Transverse colon (tissue), 4 donors: ENCODE results near the gene TCN1. TPM values are rescaled to one million over a fixed set of nuclear protein-coding genes. Genes with fewer than 3 reads are reported as not detected.

Experiments
- DNase-seq: peaks from one replicate; pipeline ENCODE4 v3.0.0-alpha.2; 2019
- H3K27ac ChIP-seq, 4 donors: fragments of 200-600 bp; sonication (generic); 2 replicates each; pipeline ENCODE4 v1.5.1; 2016 to 2018; ENCODE audit warnings: inconsistent platforms in 4 of 4
- H3K27me3 ChIP-seq: fragments of 200-600 bp; sonication (generic); 2 replicates; pipeline ENCODE4 v1.5.1; 2017; ENCODE audit warnings: inconsistent platforms
- H3K36me3 ChIP-seq, 4 donors: fragments of 200-600 bp; sonication (generic); 2 replicates each; pipeline ENCODE4 v1.5.1; 2017 to 2019; ENCODE audit warnings: inconsistent platforms in 4 of 4
- H3K4me1 ChIP-seq, 4 donors: fragments of 200-600 bp; sonication (generic); 2 replicates each; pipeline ENCODE4 v1.5.1; 2017 to 2020; ENCODE audit warnings: inconsistent platforms in 4 of 4
- H3K4me3 ChIP-seq, 4 donors: fragments of 200-600 bp; sonication (generic); 1 replicate in 1 of 4; 2 replicates in 3 of 4; pipeline versions ENCODE4 v1.5.1 to v1.6.1; 2017 to 2019; ENCODE audit warnings: inconsistent platforms in 4 of 4
- H3K9me3 ChIP-seq, 2 donors: fragments of 200-600 bp; sonication (generic); 2 replicates each; pipeline ENCODE4 v1.5.1; 2017 to 2019; ENCODE audit warnings: inconsistent platforms in 2 of 2
- CTCF ChIP-seq, 5 experiments: fragments of 200-600 bp in 3 of 5; fragments of 450-650 bp in 2 of 5; sonication (generic) in 3 of 5; IDR thresholded peaks; 1 replicate in 2 of 5; 2 replicates in 3 of 5; pipeline ENCODE4 v1.5.1; 2016 to 2017; ENCODE audit warnings: antibody characterized with exemption in 5 of 5, inconsistent platforms in 3 of 5, mild to moderate bottlenecking in 2 of 5, moderate library complexity in 1 of 5
- EP300 ChIP-seq: sonication (generic); formaldehyde crosslinking; IDR thresholded peaks from one replicate; pipeline ENCODE4 v1.6.1; 2017; ENCODE audit warnings: antibody characterized with exemption, low read depth
- POLR2A ChIP-seq: fragments of 450-650 bp; IDR thresholded peaks from one replicate; pipeline ENCODE4 v1.6.1; 2016; ENCODE audit warnings: antibody characterized with exemption, mild to moderate bottlenecking, moderate library complexity
- POLR2AphosphoS5 ChIP-seq, 3 donors: sonication (generic); formaldehyde crosslinking; IDR thresholded peaks; one replicate each; pipeline ENCODE4 v1.6.1; 2016; ENCODE audit warnings: antibody characterized with exemption in 3 of 3
- WGBS, 2 donors: methylation state at CpG; one replicate each; pipeline ENCODE4 v1.1.5; 2018; ENCODE audit warnings: low coverage in 1 of 2; 5-methylcytosine and 5-hydroxymethylcytosine counted together
- in situ Hi-C, 4 donors: fragments of 200-750 bp; cut with MboI; loops; one replicate each; pipeline versions ENCODE4 v1.15.0 to v1.15.1; 2017; ENCODE audit warnings: low sequenced_read_pairs in 3 of 4, low pct_ligation_motif_present in 1 of 4, low pct_unique_long_range_greater_than_20kb in 1 of 4
- intact Hi-C: fragments of 100-400 bp; cut with DNase I; formaldehyde crosslinking; loops from one replicate; pipeline ENCODE4 v1.15.1; 2023; ENCODE audit warnings: low total_unique reads
- total RNA-seq, 4 donors: library from RNA; depleted of rRNA; stranded (reverse); fragments of >200 nt; gene quantifications; one replicate each; pipeline ENCODE4 v1.1.0, GENCODE V29; 2016

The TCN1 gene
- total RNA-seq, 4 donors from 2014 or later: not detected

- intact Hi-C loops: no loop called here
- Histone ChIP-seq H3K9me3 (peaks cover 0 to 3% of the 10 kb centered on the region in 2 donors), H3K36me3 (no peaks in the 10 kb centered on the region), H3K4me3 (no peak overlapping the region), H3K4me1 (no peaks in the 10 kb centered on the region), H3K27ac (no peak overlapping the region), H3K27me3 (no peaks in the 10 kb centered on the region)
- WGBS, 2 donors: 89 to 100% methylated on average over 1 to 2 of the region's 2 CpGs
- in situ Hi-C loops: no loop called here
- DNase-seq: no peak
- no peak for TF ChIP-seq POLR2AphosphoS5 (IDR thresholded peaks at IDR 0.05)
- no peak for TF ChIP-seq POLR2A
- no peak for TF ChIP-seq CTCF (IDR thresholded peaks at IDR 0.05)
- TF ChIP-seq EP300: no peak
These were observed 1.7 kb upstream of the TCN1 start for GRCh38 chr11:59867946-59868345.

GRCh38 chr11:59866836-59867235 is 549 bp upstream of the TCN1 start:
- 71 to 73% methylated on average over 1 of the region's 1 CpG for WGBS, 2 donors
- H3K9me3 ChIP-seq: peaks cover 0 to 3% of the 10 kb centered on the region in 2 donors
- no peak overlapping the region for H3K27ac ChIP-seq
- TF ChIP-seq CTCF (IDR thresholded peaks at IDR 0.05) (no peak), POLR2AphosphoS5 (IDR thresholded peaks at IDR 0.05) (no peak), EP300 (no peak)
- H3K4me1 ChIP-seq: no peaks in the 10 kb centered on the region
- H3K27me3 ChIP-seq: no peaks in the 10 kb centered on the region
- H3K36me3 ChIP-seq: no peaks in the 10 kb centered on the region
- intact Hi-C loops: no loop called here
- in situ Hi-C loops: no loop called here
- DNase-seq: no peak
- H3K4me3 ChIP-seq: no peak overlapping the region

GRCh38 chr11:59865031-59865430 is 1.3 kb downstream of the TCN1 start:
- H3K9me3 ChIP-seq: no peaks in the 10 kb centered on the region
- TF ChIP-seq POLR2A (no peak), CTCF (IDR thresholded peaks at IDR 0.05) (no peak), POLR2AphosphoS5 (IDR thresholded peaks at IDR 0.05) (no peak), EP300 (no peak)
- H3K4me3 ChIP-seq: no peak overlapping the region
- intact Hi-C loops: no loop called here
- in situ Hi-C loops: no loop called here
- DNase-seq: no peak
- no peaks in the 10 kb centered on the region for H3K36me3 ChIP-seq
- no peak overlapping the region for H3K27ac ChIP-seq
- no peaks in the 10 kb centered on the region for H3K27me3 ChIP-seq
- no peaks in the 10 kb centered on the region for H3K4me1 ChIP-seq
- WGBS, 2 donors: 64 to 68% methylated on average over 1 of the region's 1 CpG

GRCh38 chr11:59862252-59862651 is 4.0 kb downstream of the TCN1 start:
- Histone ChIP-seq H3K4me3 (no peak overlapping the region), H3K36me3 (no peaks in the 10 kb centered on the region), H3K9me3 (no peaks in the 10 kb centered on the region), H3K27ac (no peak overlapping the region), H3K4me1 (no peaks in the 10 kb centered on the region), H3K27me3 (no peaks in the 10 kb centered on the region)
- 64 to 84% methylated on average over 3 of the region's 3 CpGs for WGBS, 2 donors
- no peak for DNase-seq
- intact Hi-C loops (no loop called here), in situ Hi-C loops (no loop called here)
- TF ChIP-seq POLR2AphosphoS5 (IDR thresholded peaks at IDR 0.05) (no peak), EP300 (no peak), CTCF (IDR thresholded peaks at IDR 0.05) (no peak), POLR2A (no peak)
